ENCODE measurements around the gene HMGCS2.
"Not testable (repeated sequence)": the region's sequence is repeated elsewhere in the genome, so short reads cannot be mapped to it uniquely, and the experiment has no call there.

HMGCS2 gene

GRCh38 chr1:119713749-119714456 is 54.8 kb downstream of the HMGCS2 start:
- H3K36me3 ChIP-seq, result no peaks in the 10 kb centered on the region
- peak overlapping the region; percentile 79 to 88 for H3K4me3 ChIP-seq
- peaks cover 0 to 52% (median 34%) of the 10 kb centered on the region in 4 donors for H3K4me1 ChIP-seq
- no peak for TF ChIP-seq CTCF (IDR thresholded peaks at IDR 0.05)
- intact Hi-C loops (cut with DNase I; ENCODE audit: low total_unique reads), result no loop called here
- DNase-seq, result peak in 1 of 2 donors; percentile 38
- no peaks in the 10 kb centered on the region for H3K9me3 ChIP-seq
- no peaks in the 10 kb centered on the region for H3K27me3 ChIP-seq
- peak overlapping the region; percentile 85 to 87 for H3K27ac ChIP-seq

GRCh38 chr1:119713039-119713748 is 55.5 kb downstream of the HMGCS2 start:
- Histone ChIP-seq H3K36me3 (no peaks in the 10 kb centered on the region), H3K9me3 (no peaks in the 10 kb centered on the region), H3K4me3 (peak overlapping the region; percentile 79 to 88), H3K4me1 (peaks cover 0 to 52% (median 34%) of the 10 kb centered on the region in 4 donors), H3K27ac (peak overlapping the region; percentile 85 to 87), H3K27me3 (no peaks in the 10 kb centered on the region)
- no peak for DNase-seq
- no peak for TF ChIP-seq CTCF (IDR thresholded peaks at IDR 0.05)
- intact Hi-C loops (cut with DNase I; ENCODE audit: low total_unique reads), result no loop called here

GRCh38 chr1:119712342-119713038 is 56.2 kb downstream of the HMGCS2 start:
- TF ChIP-seq CTCF (IDR thresholded peaks at IDR 0.05), result no peak
- intact Hi-C loops (cut with DNase I; ENCODE audit: low total_unique reads), result no loop called here
- peak overlapping the region; percentile 79 to 88 for H3K4me3 ChIP-seq
- H3K36me3 ChIP-seq, result no peaks in the 10 kb centered on the region
- peak; percentile 88 to 95 for DNase-seq
- H3K4me1 ChIP-seq, result peaks cover 0 to 52% (median 34%) of the 10 kb centered on the region in 4 donors
- no peaks in the 10 kb centered on the region for H3K27me3 ChIP-seq
- peak overlapping the region; percentile 85 to 87 for H3K27ac ChIP-seq
- H3K9me3 ChIP-seq, result no peaks in the 10 kb centered on the region

GRCh38 chr1:119711804-119712341 is 56.8 kb downstream of the HMGCS2 start, which contains the start of gene PHGDH:
Gene PHGDH (plus strand): TSS chr1:119711934. CDS start chr1:119712023, 89 bp downstream.
- TF ChIP-seq CTCF (IDR thresholded peaks at IDR 0.05), result no peak
- intact Hi-C loops (cut with DNase I; ENCODE audit: low total_unique reads), result no loop called here
- H3K4me1 ChIP-seq, result peaks cover 0 to 52% (median 34%) of the 10 kb centered on the region in 4 donors
- no peaks in the 10 kb centered on the region for H3K27me3 ChIP-seq
- no peaks in the 10 kb centered on the region for H3K9me3 ChIP-seq
- H3K36me3 ChIP-seq, result no peaks in the 10 kb centered on the region
- H3K4me3 ChIP-seq, result peak within 1 kb of the TSS; percentile 79 to 88
- DNase-seq, result peak; percentile 69 to 86
- peak within 1 kb of the TSS; percentile 85 to 87 for H3K27ac ChIP-seq

GRCh38 chr1:119711356-119711803 is 57.3 kb downstream of the HMGCS2 start:
- H3K9me3 ChIP-seq; H3K36me3 ChIP-seq; intact Hi-C loops (cut with DNase I; ENCODE audit: low total_unique reads); H3K27me3 ChIP-seq; DNase-seq: not testable (repeated sequence)
- Histone ChIP-seq H3K4me3 (peak overlapping the region; percentile 79 to 88), H3K4me1 (peaks cover 0 to 47% (median 32%) of the 10 kb centered on the region in 4 donors), H3K27ac (peak overlapping the region; percentile 85 to 87)

- DNase-seq; H3K27me3 ChIP-seq; H3K9me3 ChIP-seq; H3K27ac ChIP-seq; H3K36me3 ChIP-seq; H3K4me3 ChIP-seq; intact Hi-C loops (cut with DNase I; ENCODE audit: low total_unique reads); H3K4me1 ChIP-seq: not testable (repeated sequence)
Measured at GRCh38 chr1:119706599-119706998, 62.1 kb downstream of the HMGCS2 start.
